H9 (cell line): ENCODE data around the gene DIS3. TPM values are rescaled to one million over a fixed set of nuclear protein-coding genes. Genes with fewer than 3 reads are reported as not detected.

ENCODE experiments used
- DNase-seq: peaks from one replicate; pipeline ENCODE4 v3.0.0-alpha.2; 2017
- H2AFZ ChIP-seq: one replicate; pipeline ENCODE4 v1.6.1; 2013; ENCODE audit warnings: mild to moderate bottlenecking, low read length, control low read depth, moderate library complexity
- H2AK5ac ChIP-seq: 2 replicates; pipeline ENCODE4 v1.6.1; 2013; ENCODE audit warnings: low read length, control low read depth, mixed read lengths; ENCODE audit not compliant: insufficient read length
- H2BK120ac ChIP-seq: one replicate; pipeline ENCODE4 v1.6.1; 2013; ENCODE audit warnings: low read depth, mild to moderate bottlenecking, low read length, control low read depth, inconsistent platforms; ENCODE audit not compliant: poor library complexity, severe bottlenecking
- H2BK12ac ChIP-seq: 2 replicates; pipeline ENCODE4 v1.6.1; 2013; ENCODE audit warnings: low read length, control low read depth, mixed read lengths, low read depth; ENCODE audit not compliant: insufficient read length
- H2BK15ac ChIP-seq: 2 replicates; pipeline ENCODE4 v1.6.1; 2013; ENCODE audit warnings: low read depth, low read length, control low read depth
- H2BK20ac ChIP-seq: one replicate; pipeline ENCODE4 v1.6.1; 2013; ENCODE audit warnings: low read depth, mild to moderate bottlenecking, low read length, control low read depth, inconsistent platforms; ENCODE audit not compliant: poor library complexity, severe bottlenecking
- H2BK5ac ChIP-seq: 2 replicates; pipeline ENCODE4 v1.6.1; 2013; ENCODE audit warnings: low read length, control low read depth, mixed read lengths; ENCODE audit not compliant: insufficient read length
- H3K14ac ChIP-seq: 2 replicates; pipeline ENCODE4 v1.6.1; 2013; ENCODE audit warnings: low read length, control low read depth; ENCODE audit not compliant: insufficient read depth
- H3K18ac ChIP-seq: 2 replicates; pipeline ENCODE4 v1.6.1; 2013; ENCODE audit warnings: low read depth, mild to moderate bottlenecking, mixed read lengths, low read length, control low read depth; ENCODE audit not compliant: insufficient read length
- H3K23ac ChIP-seq: 2 replicates; pipeline ENCODE4 v1.6.1; 2013; ENCODE audit warnings: low read length, control low read depth, mixed read lengths, low read depth; ENCODE audit not compliant: insufficient read length
- H3K23me2 ChIP-seq: 2 replicates; pipeline ENCODE4 v1.6.1; 2013; ENCODE audit warnings: low read depth, mild to moderate bottlenecking, mixed read lengths, low read length, control low read depth; ENCODE audit not compliant: insufficient read length, poor library complexity, severe bottlenecking
- H3K27ac ChIP-seq: 2 replicates; pipeline ENCODE4 v1.5.1; 2013; ENCODE audit warnings: low read length, control low read depth, mixed read lengths, low read depth; ENCODE audit not compliant: insufficient read length
- H3K27me3 ChIP-seq: 2 replicates; pipeline ENCODE4 v1.6.1; 2013; ENCODE audit warnings: low read length, control low read depth, inconsistent platforms; ENCODE audit not compliant: insufficient read depth
- H3K4ac ChIP-seq: 2 replicates; pipeline ENCODE4 v1.6.1; 2013; ENCODE audit warnings: low read depth, mild to moderate bottlenecking, control low read depth, inconsistent platforms, low read length, moderate library complexity
- H3K4me1 ChIP-seq: 2 replicates; pipeline ENCODE4 v1.6.1; 2013; ENCODE audit warnings: low read length, control low read depth, inconsistent platforms; ENCODE audit not compliant: insufficient read depth
- H3K4me2 ChIP-seq: 2 replicates; pipeline ENCODE4 v1.6.1; 2013; ENCODE audit warnings: low read length, control low read depth, mixed read lengths; ENCODE audit not compliant: insufficient read length, insufficient read depth
- H3K56ac ChIP-seq: 2 replicates; pipeline ENCODE4 v1.6.1; 2013; ENCODE audit warnings: low read depth, mild to moderate bottlenecking, mixed read lengths, low read length, control low read depth; ENCODE audit not compliant: insufficient read length
- H3K79me1 ChIP-seq: 2 replicates; pipeline ENCODE4 v1.6.1; 2013; ENCODE audit warnings: low read depth, mild to moderate bottlenecking, moderate library complexity, low read length, control low read depth, inconsistent platforms; ENCODE audit not compliant: insufficient read depth, poor library complexity, severe bottlenecking
- H3K79me2 ChIP-seq: 2 replicates; pipeline ENCODE4 v1.6.1; 2013; ENCODE audit warnings: low read length, control low read depth, inconsistent platforms; ENCODE audit not compliant: insufficient read depth
- H3K9ac ChIP-seq: 2 replicates; pipeline ENCODE4 v1.6.1; 2013; ENCODE audit warnings: low read length, control low read depth, mixed read lengths; ENCODE audit not compliant: insufficient read length; ENCODE audit errors: extremely low read depth
- H3K9me3 ChIP-seq: one replicate; pipeline ENCODE4 v1.6.1; 2013; ENCODE audit warnings: low read depth, low read length, inconsistent platforms; ENCODE audit not compliant: control insufficient read depth
- H3T11ph ChIP-seq: one replicate; pipeline ENCODE4 v1.6.1; 2013; ENCODE audit warnings: mild to moderate bottlenecking, low read length, control low read depth, inconsistent platforms
- H4K20me1 ChIP-seq: one replicate; pipeline ENCODE4 v1.6.1; 2013; ENCODE audit not compliant: control insufficient read depth, insufficient read length, insufficient read depth
- H4K5ac ChIP-seq: 2 replicates; pipeline ENCODE4 v1.6.1; 2013; ENCODE audit warnings: low read depth, mild to moderate bottlenecking, mixed read lengths, low read length, control low read depth; ENCODE audit not compliant: insufficient read length
- H4K8ac ChIP-seq: replicated peaks from 2 replicates; pipeline ENCODE4 v1.6.1; 2013; ENCODE audit warnings: low read length, control low read depth, mixed read lengths, low read depth; ENCODE audit not compliant: insufficient read length
- H4K91ac ChIP-seq: 2 replicates; pipeline ENCODE4 v1.6.1; 2013; ENCODE audit warnings: low read depth, mild to moderate bottlenecking, moderate library complexity, mixed read lengths, low read length, control low read depth; ENCODE audit not compliant: insufficient read length
- H3K27ac Mint-ChIP-seq, 3 experiments: 2 replicates in 2 of 3; 3 replicates in 1 of 3; pipeline ENCODE4 v1.8.0; 2020 to 2021; ENCODE audit warnings: mixed read lengths in 3 of 3, mild to moderate bottlenecking in 1 of 3, moderate library complexity in 1 of 3
- H3K27me3 Mint-ChIP-seq: 2 replicates; pipeline ENCODE4 v1.8.0; 2021; ENCODE audit warnings: low read depth, mild to moderate bottlenecking, moderate library complexity, mixed read lengths
- H3K36me3 Mint-ChIP-seq, 3 experiments: 2 replicates in 2 of 3; 3 replicates in 1 of 3; pipeline ENCODE4 v1.8.0; 2020 to 2021; ENCODE audit warnings: low read depth in 3 of 3, mixed read lengths in 3 of 3; ENCODE audit not compliant: insufficient read depth in 1 of 3
- H3K4me1 Mint-ChIP-seq, 2 experiments: 2 replicates each; pipeline ENCODE4 v1.8.0; 2020; ENCODE audit warnings: mixed read lengths in 2 of 2
- H3K4me3 Mint-ChIP-seq, 2 experiments: 2 replicates in 1 of 2; 3 replicates in 1 of 2; pipeline ENCODE4 v1.8.0; 2020 to 2021; ENCODE audit warnings: mild to moderate bottlenecking in 2 of 2, mixed read lengths in 2 of 2, moderate library complexity in 1 of 2
- H3K9me3 Mint-ChIP-seq, 2 experiments: 2 replicates in 1 of 2; 3 replicates in 1 of 2; pipeline ENCODE4 v1.8.0; 2020; ENCODE audit warnings: mild to moderate bottlenecking in 2 of 2, mixed read lengths in 2 of 2, moderate library complexity in 1 of 2
- WGBS: extraction: QIAGEN DNeasy Blood & Tissue Kit; methylation state at CpG from one replicate; pipeline ENCODE4 v1.1.7; 2013; ENCODE audit warnings: missing lambda C conversion rate, low lambda C conversion rate, mixed read lengths; ENCODE audit not compliant: insufficient read length; ENCODE audit errors: extremely low coverage; 5-methylcytosine and 5-hydroxymethylcytosine counted together
- total RNA-seq: library from RNA; stranded (reverse); gene quantifications from 2 replicates; pipeline ENCODE4 v1.2.1, GENCODE V29; 2021
- TF ChIP-seq, protein P1 (sequence below): fragments of 200-600 bp; sonication (generic); conservative IDR thresholded peaks from 3 replicates; pipeline ENCODE4 v1.8.0; 2021; ENCODE audit warnings: antibody characterized with exemption, mild to moderate bottlenecking

The DIS3 gene
- total RNA-seq, 1 experiment from 2014 or later: 47.3 TPM

GRCh38 chr13:72823724-72824123 is 42.0 kb upstream of the DIS3 start:
- Histone ChIP-seq H3K4me2 (no peak overlapping the region), H3K27me3 (no peaks in the 10 kb centered on the region), H2BK5ac (no peak overlapping the region), H4K8ac (no peak overlapping the region), H3K18ac (no peak overlapping the region), H3K9me3 (no peaks in the 10 kb centered on the region), H3K23me2 (no peaks in the 10 kb centered on the region), H2AK5ac (no peak overlapping the region), H3K14ac (no peak overlapping the region), H3K4me1 (no peaks in the 10 kb centered on the region), H2BK12ac (no peak overlapping the region), H3K23ac (no peak overlapping the region), H3K27ac (no peak overlapping the region), H3K56ac (no peak overlapping the region), H2BK120ac (no peak overlapping the region), H4K5ac (no peak overlapping the region), H3T11ph (no peak overlapping the region), H3K79me2 (no peaks in the 10 kb centered on the region), H3K4ac (no peak overlapping the region), H2AFZ (no peak overlapping the region), H3K79me1 (no peaks in the 10 kb centered on the region), H2BK15ac (no peak overlapping the region), H4K20me1 (no peaks in the 10 kb centered on the region), H3K9ac (no peak overlapping the region), H4K91ac (no peak overlapping the region), H2BK20ac (no peak overlapping the region)
- DNase-seq: no peak
- TF ChIP-seq, protein P1, sequence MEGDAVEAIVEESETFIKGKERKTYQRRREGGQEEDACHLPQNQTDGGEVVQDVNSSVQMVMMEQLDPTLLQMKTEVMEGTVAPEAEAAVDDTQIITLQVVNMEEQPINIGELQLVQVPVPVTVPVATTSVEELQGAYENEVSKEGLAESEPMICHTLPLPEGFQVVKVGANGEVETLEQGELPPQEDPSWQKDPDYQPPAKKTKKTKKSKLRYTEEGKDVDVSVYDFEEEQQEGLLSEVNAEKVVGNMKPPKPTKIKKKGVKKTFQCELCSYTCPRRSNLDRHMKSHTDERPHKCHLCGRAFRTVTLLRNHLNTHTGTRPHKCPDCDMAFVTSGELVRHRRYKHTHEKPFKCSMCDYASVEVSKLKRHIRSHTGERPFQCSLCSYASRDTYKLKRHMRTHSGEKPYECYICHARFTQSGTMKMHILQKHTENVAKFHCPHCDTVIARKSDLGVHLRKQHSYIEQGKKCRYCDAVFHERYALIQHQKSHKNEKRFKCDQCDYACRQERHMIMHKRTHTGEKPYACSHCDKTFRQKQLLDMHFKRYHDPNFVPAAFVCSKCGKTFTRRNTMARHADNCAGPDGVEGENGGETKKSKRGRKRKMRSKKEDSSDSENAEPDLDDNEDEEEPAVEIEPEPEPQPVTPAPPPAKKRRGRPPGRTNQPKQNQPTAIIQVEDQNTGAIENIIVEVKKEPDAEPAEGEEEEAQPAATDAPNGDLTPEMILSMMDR: no peak
- H3K9me3 Mint-ChIP-seq: no peaks in the 10 kb centered on the region
- H3K4me3 Mint-ChIP-seq: no peak overlapping the region
- peaks cover 10 to 27% (median 10%) of the 10 kb centered on the region in 3 experiments for H3K36me3 Mint-ChIP-seq
- no peaks in the 10 kb centered on the region for H3K27me3 Mint-ChIP-seq
- H3K27ac Mint-ChIP-seq: no peak overlapping the region
- peaks cover 9 to 10% of the 10 kb centered on the region in 2 experiments for H3K4me1 Mint-ChIP-seq
- no CpG with 5 or more reads among the region's 3 CpGs for WGBS
